Keratinocyte (primary cell): ENCODE data around the gene EPHA1. TPM values are rescaled to one million over a fixed set of nuclear protein-coding genes. Genes with fewer than 3 reads are reported as not detected.

ENCODE experiments used
- DNase-seq: peaks from one replicate; pipeline ENCODE4 v3.0.0-alpha.2; 2011; ENCODE audit warnings: low read depth, missing footprints, low spot score
- FAIRE-seq: peaks from 2 replicates; lab custom pipeline; 2011; peaks lifted over from hg19 to GRCh38; lab: Jason Lieb, UNC
- H2AFZ ChIP-seq: 2 replicates; pipeline ENCODE4 v1.6.0; 2012; ENCODE audit warnings: low read length, control low read depth, inconsistent platforms; ENCODE audit not compliant: control insufficient read depth
- H3K27ac ChIP-seq: 2 replicates; pipeline ENCODE4 v1.5.1; 2011; ENCODE audit warnings: low read length; ENCODE audit not compliant: control insufficient read depth, insufficient read depth
- H3K27me3 ChIP-seq: 3 replicates; pipeline ENCODE4 v1.6.0; 2011; ENCODE audit warnings: low read length; ENCODE audit not compliant: control insufficient read depth, insufficient read depth; ENCODE audit errors: extremely low read depth
- H3K36me3 ChIP-seq, 2 experiments: 2 replicates in 1 of 2; 3 replicates in 1 of 2; pipeline ENCODE4 v1.5.1; 2011; ENCODE audit warnings: low read length in 2 of 2, mild to moderate bottlenecking in 1 of 2; ENCODE audit not compliant: control insufficient read depth in 2 of 2, insufficient read depth in 2 of 2; ENCODE audit errors: extremely low read depth in 1 of 2
- H3K4me1 ChIP-seq: 3 replicates; pipeline ENCODE4 v1.5.1; 2011; ENCODE audit warnings: low read length; ENCODE audit not compliant: control insufficient read depth, insufficient read depth; ENCODE audit errors: extremely low read depth
- H3K4me2 ChIP-seq: 3 replicates; pipeline ENCODE4 v1.6.0; 2011; ENCODE audit warnings: low read depth, low read length; ENCODE audit not compliant: control insufficient read depth, insufficient read depth; ENCODE audit errors: extremely low read depth
- H3K4me3 ChIP-seq, 3 experiments: fragments of 200-600 bp in 1 of 3; sonication (generic) in 1 of 3; 2 replicates in 2 of 3; 3 replicates in 1 of 3; pipeline ENCODE4 v1.5.1; 2011 to 2016; ENCODE audit warnings: low read length in 3 of 3, mild to moderate bottlenecking in 3 of 3, control low read depth in 2 of 3, inconsistent platforms in 1 of 3, low read depth in 1 of 3, mixed read lengths in 1 of 3, mixed run types in 1 of 3, moderate library complexity in 1 of 3; ENCODE audit not compliant: control insufficient read depth in 2 of 3, insufficient read depth in 2 of 3; ENCODE audit errors: extremely low read depth in 1 of 3
- H3K79me2 ChIP-seq: 2 replicates; pipeline ENCODE4 v1.6.0; 2012; ENCODE audit warnings: low read length; ENCODE audit not compliant: control insufficient read depth, insufficient read depth
- H3K9ac ChIP-seq: 3 replicates; pipeline ENCODE4 v1.6.0; 2011; ENCODE audit warnings: low read length; ENCODE audit not compliant: control insufficient read depth, insufficient read depth; ENCODE audit errors: extremely low read depth
- H3K9me1 ChIP-seq: 3 replicates; pipeline ENCODE4 v1.6.0; 2011; ENCODE audit warnings: low read length; ENCODE audit not compliant: control insufficient read depth, insufficient read depth; ENCODE audit errors: extremely low read depth
- H3K9me3 ChIP-seq: 2 replicates; pipeline ENCODE4 v1.5.1; 2012; ENCODE audit warnings: low read depth, low read length; ENCODE audit not compliant: control insufficient read depth
- H4K20me1 ChIP-seq: 3 replicates; pipeline ENCODE4 v1.6.0; 2011; ENCODE audit warnings: low read length; ENCODE audit not compliant: control insufficient read depth, insufficient read depth; ENCODE audit errors: extremely low read depth
- EZH2 ChIP-seq: IDR thresholded peaks from one replicate; pipeline ENCODE4 v1.6.1; 2012; ENCODE audit warnings: inconsistent platforms, mild to moderate bottlenecking, low read length, moderate library complexity
- dilution Hi-C: fragments of 300-500 bp; cut with MboI; formaldehyde crosslinking; loops from one replicate; pipeline ENCODE4 v1.7.0; 2020; ENCODE audit warnings: low sequenced_read_pairs; ENCODE audit not compliant: extremely low pct_ligation_motif_present
- polyA plus RNA-seq, 5 experiments: library from polyadenylated mRNA; depleted of rRNA in 3 of 5; stranded (reverse) in 3 of 5; stranded (forward) in 1 of 5; unstranded in 1 of 5; fragments of >200 nt; gene quantifications; 1 replicate in 1 of 5; 2 replicates in 3 of 5; 3 replicates in 1 of 5; pipeline versions ENCODE4 v1.2.1 to v1.2.3, GENCODE V29; 2011 to 2012; ENCODE audit warnings: missing spikeins in 2 of 5, low read depth in 1 of 5, low replicate concordance in 1 of 5
- TF ChIP-seq, protein P1 (sequence below), 3 experiments: IDR thresholded peaks in 1 of 3; conservative IDR thresholded peaks in 1 of 3; optimal IDR thresholded peaks in 1 of 3; 2 replicates in 2 of 3; 3 replicates in 1 of 3; pipeline versions ENCODE3 to v1.5.1; 2011; ENCODE audit warnings: low read length in 3 of 3, mild to moderate bottlenecking in 3 of 3, moderate library complexity in 2 of 3, control low read depth in 1 of 3, inconsistent platforms in 1 of 3; ENCODE audit not compliant: insufficient read depth in 2 of 3; ENCODE audit errors: extremely low read depth in 1 of 3

Gene EPHA1
- polyA plus RNA-seq, 1 donor (not counting 4 experiments of a cell fraction or from before 2014, with no cell fraction given): 31.9 TPM

DNA sequence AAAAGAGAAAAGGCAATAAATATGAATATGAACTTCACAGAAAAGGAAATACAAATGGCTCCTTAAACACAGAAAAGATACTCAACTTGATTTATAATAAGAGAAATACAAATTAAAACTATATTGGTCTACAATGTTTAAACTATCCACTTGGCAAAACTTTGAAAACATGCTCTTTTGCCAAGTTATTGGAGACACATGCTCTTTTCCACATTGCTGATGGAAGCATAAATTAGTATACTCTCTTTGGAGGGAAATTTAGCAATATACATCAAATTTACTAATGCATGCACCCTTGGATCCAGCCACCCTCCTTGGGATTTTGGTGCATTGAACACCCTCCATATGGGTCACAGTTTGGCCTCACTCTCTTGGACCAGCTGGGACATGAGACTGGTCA lies 42.5 kb upstream of the EPHA1 start:
- TF ChIP-seq EZH2: no peak
- TF ChIP-seq, protein P1, sequence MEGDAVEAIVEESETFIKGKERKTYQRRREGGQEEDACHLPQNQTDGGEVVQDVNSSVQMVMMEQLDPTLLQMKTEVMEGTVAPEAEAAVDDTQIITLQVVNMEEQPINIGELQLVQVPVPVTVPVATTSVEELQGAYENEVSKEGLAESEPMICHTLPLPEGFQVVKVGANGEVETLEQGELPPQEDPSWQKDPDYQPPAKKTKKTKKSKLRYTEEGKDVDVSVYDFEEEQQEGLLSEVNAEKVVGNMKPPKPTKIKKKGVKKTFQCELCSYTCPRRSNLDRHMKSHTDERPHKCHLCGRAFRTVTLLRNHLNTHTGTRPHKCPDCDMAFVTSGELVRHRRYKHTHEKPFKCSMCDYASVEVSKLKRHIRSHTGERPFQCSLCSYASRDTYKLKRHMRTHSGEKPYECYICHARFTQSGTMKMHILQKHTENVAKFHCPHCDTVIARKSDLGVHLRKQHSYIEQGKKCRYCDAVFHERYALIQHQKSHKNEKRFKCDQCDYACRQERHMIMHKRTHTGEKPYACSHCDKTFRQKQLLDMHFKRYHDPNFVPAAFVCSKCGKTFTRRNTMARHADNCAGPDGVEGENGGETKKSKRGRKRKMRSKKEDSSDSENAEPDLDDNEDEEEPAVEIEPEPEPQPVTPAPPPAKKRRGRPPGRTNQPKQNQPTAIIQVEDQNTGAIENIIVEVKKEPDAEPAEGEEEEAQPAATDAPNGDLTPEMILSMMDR (optimal IDR thresholded peaks at IDR 0.05 in 1 of 3, IDR thresholded peaks at IDR 0.05 in 1 of 3, conservative IDR thresholded peaks at IDR 0.05 in 1 of 3; ENCODE audit: extremely low read depth in 1 of 3, insufficient read depth in 2 of 3, low read length in 3 of 3): no peak
- H3K79me2 ChIP-seq: no peaks in the 10 kb centered on the region
- dilution Hi-C loops: no loop called here
- H3K9me3 ChIP-seq: no peaks in the 10 kb centered on the region
- H3K4me3 ChIP-seq: no peak overlapping the region
- H3K27ac ChIP-seq: no peak overlapping the region
- no peaks in the 10 kb centered on the region for H3K4me1 ChIP-seq
- no peaks in the 10 kb centered on the region for H4K20me1 ChIP-seq
- H3K36me3 ChIP-seq: no peaks in the 10 kb centered on the region
- FAIRE-seq: no peak
- no peaks in the 10 kb centered on the region for H3K27me3 ChIP-seq
- no peak overlapping the region for H2AFZ ChIP-seq
- H3K9ac ChIP-seq: no peak overlapping the region
- no peak for DNase-seq
- no peaks in the 10 kb centered on the region for H3K9me1 ChIP-seq
- no peak overlapping the region for H3K4me2 ChIP-seq

DNA sequence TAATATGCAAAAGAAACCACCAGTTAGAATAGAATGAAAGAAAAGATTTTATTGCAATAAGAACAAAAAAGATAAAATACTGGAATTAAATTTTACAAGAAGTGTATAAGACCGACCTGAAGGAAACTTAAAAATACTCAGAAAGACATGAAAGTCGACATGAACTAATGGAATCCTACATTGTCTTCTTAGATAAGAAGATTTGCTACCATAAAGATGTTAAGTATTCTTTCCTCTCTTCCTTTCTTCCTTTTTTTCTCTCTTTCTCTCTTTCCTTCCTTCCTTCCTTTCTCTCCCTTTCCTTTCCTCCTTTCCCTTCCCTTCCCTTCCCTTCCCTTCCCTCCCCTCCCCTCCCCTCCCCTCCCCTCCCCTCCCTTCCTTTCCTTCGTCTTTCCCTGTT lies 41.1 kb upstream of the EPHA1 start:
- Histone ChIP-seq H4K20me1 (no peaks in the 10 kb centered on the region), H3K36me3 (no peaks in the 10 kb centered on the region), H3K9ac (no peak overlapping the region), H3K27ac (no peak overlapping the region), H3K4me2 (no peak overlapping the region), H3K4me1 (no peaks in the 10 kb centered on the region), H3K4me3 (no peak overlapping the region), H3K9me3 (no peaks in the 10 kb centered on the region), H3K9me1 (no peaks in the 10 kb centered on the region), H3K27me3 (no peaks in the 10 kb centered on the region), H3K79me2 (no peaks in the 10 kb centered on the region), H2AFZ (no peak overlapping the region)
- DNase-seq: no peak
- no peak for FAIRE-seq
- dilution Hi-C loops: no loop called here
- TF ChIP-seq EZH2: no peak
- TF ChIP-seq, protein P1 (optimal IDR thresholded peaks at IDR 0.05 in 1 of 3, IDR thresholded peaks at IDR 0.05 in 1 of 3, conservative IDR thresholded peaks at IDR 0.05 in 1 of 3; ENCODE audit: extremely low read depth in 1 of 3, insufficient read depth in 2 of 3, low read length in 3 of 3): no peak
